Liver (tissue), 9 donors: ENCODE data around the gene DCUN1D3. TPM values are rescaled to one million over a fixed set of nuclear protein-coding genes. Genes with fewer than 3 reads are reported as not detected.

Experiments used
- DNase-seq: peaks from one replicate; pipeline ENCODE4 v3.0.0-alpha.2; 2017; ENCODE audit warnings: low spot score
- H3K27ac ChIP-seq, 2 donors: one replicate each; pipeline ENCODE4 v1.7.0; 2013; ENCODE audit warnings: inconsistent platforms in 2 of 2, low read length in 2 of 2, control low read depth in 1 of 2, low read depth in 1 of 2, mild to moderate bottlenecking in 1 of 2
- H3K27me3 ChIP-seq, 4 donors: one replicate each; pipeline versions ENCODE4 v1.6.1 to v1.7.0; 2013; ENCODE audit warnings: low read length in 3 of 4, inconsistent platforms in 1 of 4, mild to moderate bottlenecking in 1 of 4, moderate library complexity in 1 of 4; ENCODE audit not compliant: control insufficient read depth in 4 of 4, insufficient read depth in 4 of 4
- H3K36me3 ChIP-seq, 4 donors: one replicate each; pipeline versions ENCODE4 v1.6.1 to v1.7.0; 2013; ENCODE audit warnings: low read length in 3 of 4, mild to moderate bottlenecking in 3 of 4, low read depth in 1 of 4, moderate library complexity in 1 of 4; ENCODE audit not compliant: control insufficient read depth in 4 of 4, insufficient read depth in 3 of 4
- H3K4me1 ChIP-seq, 4 donors: one replicate each; pipeline versions ENCODE4 v1.6.1 to v1.7.0; 2013; ENCODE audit warnings: low read length in 3 of 4, mild to moderate bottlenecking in 3 of 4, moderate library complexity in 1 of 4; ENCODE audit not compliant: control insufficient read depth in 4 of 4, insufficient read depth in 4 of 4
- H3K4me3 ChIP-seq, 3 donors: one replicate each; pipeline versions ENCODE4 v1.6.1 to v1.7.0; 2013; ENCODE audit warnings: low read length in 3 of 3, control low read depth in 1 of 3, low read depth in 1 of 3, mild to moderate bottlenecking in 1 of 3
- H3K9ac ChIP-seq, 2 donors: one replicate each; pipeline ENCODE4 v1.7.0; 2013; ENCODE audit warnings: low read length in 2 of 2, mild to moderate bottlenecking in 2 of 2, moderate library complexity in 2 of 2, control low read depth in 1 of 2, low read depth in 1 of 2
- H3K9me3 ChIP-seq, 4 donors: one replicate each; pipeline versions ENCODE4 v1.6.1 to v1.7.0; 2013; ENCODE audit warnings: low read length in 3 of 4; ENCODE audit not compliant: control insufficient read depth in 4 of 4
- ATF3 ChIP-seq: IDR thresholded peaks from 2 replicates; pipeline ENCODE4 v1.6.1; 2016; ENCODE audit warnings: antibody characterized with exemption
- EGR1 ChIP-seq, 2 donors: IDR thresholded peaks; 2 replicates each; pipeline ENCODE4 v1.6.1; 2016 to 2018; ENCODE audit warnings: antibody characterized with exemption in 2 of 2, low read depth in 2 of 2
- FOXA1 ChIP-seq: IDR thresholded peaks from 2 replicates; pipeline ENCODE4 v1.6.1; 2016; ENCODE audit warnings: antibody characterized with exemption
- FOXA2 ChIP-seq: IDR thresholded peaks from 2 replicates; pipeline ENCODE4 v1.6.1; 2016; ENCODE audit warnings: antibody characterized with exemption
- GABPA ChIP-seq, 2 donors: IDR thresholded peaks in 1 of 2; conservative IDR thresholded peaks in 1 of 2; 2 replicates each; pipeline ENCODE4 v1.6.1; 2016; ENCODE audit warnings: antibody characterized with exemption in 2 of 2, mild to moderate bottlenecking in 1 of 2, moderate library complexity in 1 of 2
- HNF4A ChIP-seq, 2 donors: conservative IDR thresholded peaks; 2 replicates each; pipeline ENCODE4 v1.6.1; 2016; ENCODE audit warnings: antibody characterized with exemption in 2 of 2, mild to moderate bottlenecking in 2 of 2
- HNF4G ChIP-seq: IDR thresholded peaks from 2 replicates; pipeline ENCODE4 v1.6.1; 2016; ENCODE audit warnings: antibody characterized with exemption
- JUND ChIP-seq, 2 donors: IDR thresholded peaks; 2 replicates each; pipeline ENCODE4 v1.6.1; 2016; ENCODE audit warnings: antibody characterized with exemption in 2 of 2
- MAX ChIP-seq: IDR thresholded peaks from 2 replicates; pipeline ENCODE4 v1.6.1; 2016; ENCODE audit warnings: antibody characterized with exemption
- NR2F2 ChIP-seq: IDR thresholded peaks from 2 replicates; pipeline ENCODE4 v1.6.1; 2016; ENCODE audit warnings: antibody characterized with exemption
- RAD21 ChIP-seq, 2 donors: IDR thresholded peaks; 2 replicates each; pipeline ENCODE4 v1.6.1; 2016; ENCODE audit warnings: antibody characterized with exemption in 2 of 2, mild to moderate bottlenecking in 2 of 2
- RXRA ChIP-seq, 2 donors: IDR thresholded peaks; 2 replicates each; pipeline ENCODE4 v1.6.1; 2017 to 2018; ENCODE audit warnings: antibody characterized with exemption in 2 of 2, mild to moderate bottlenecking in 1 of 2
- SP1 ChIP-seq: IDR thresholded peaks from 2 replicates; pipeline ENCODE4 v1.6.1; 2018; ENCODE audit warnings: antibody characterized with exemption, mild to moderate bottlenecking
- TAF1 ChIP-seq: conservative IDR thresholded peaks from 2 replicates; pipeline ENCODE4 v1.6.1; 2016; ENCODE audit warnings: antibody characterized with exemption, mild to moderate bottlenecking
- YY1 ChIP-seq: IDR thresholded peaks from 2 replicates; pipeline ENCODE4 v1.6.1; 2016; ENCODE audit warnings: antibody characterized with exemption, mild to moderate bottlenecking
- ZBTB33 ChIP-seq: IDR thresholded peaks from 2 replicates; pipeline ENCODE4 v1.6.1; 2016; ENCODE audit warnings: antibody characterized with exemption
- WGBS: extraction: QIAGEN DNeasy Blood & Tissue Kit; methylation state at CpG from one replicate; pipeline ENCODE4 v1.1.7; 2013; 5-methylcytosine and 5-hydroxymethylcytosine counted together
- polyA plus RNA-seq, 2 donors: library from polyadenylated mRNA; stranded (reverse) in 1 of 2; unstranded in 1 of 2; fragments of 200-250 nt in 1 of 2; fragments of >200 nt in 1 of 2; fragmentation: Nextera tagmentation in 1 of 2; extraction: Ambion mirVana in 1 of 2; gene quantifications; one replicate each; pipeline versions ENCODE4 v1.2.1 to v1.2.3, GENCODE V29; 2013 to 2015
- total RNA-seq, 2 donors: library from RNA; depleted of rRNA; stranded (reverse); fragments of >200 nt; gene quantifications; one replicate each; pipeline ENCODE4 v1.2.3, GENCODE V29; 2014
- TF ChIP-seq, protein P1 (sequence below): IDR thresholded peaks from 2 replicates; pipeline ENCODE4 v1.6.1; 2016; ENCODE audit warnings: antibody characterized with exemption, mild to moderate bottlenecking
- TF ChIP-seq, protein P2 (sequence below): fragments of 150-350 bp; IDR thresholded peaks from 2 replicates; pipeline ENCODE4 v1.5.1; 2017; ENCODE audit warnings: improper control_type of control experiment, low read depth, low read length; ENCODE audit not compliant: missing input control
- donor health status: healthy.
- donor health status: healthy.
- donor health status: healthy.
- donor health status: healthy.
- donor health status: healthy.

The DCUN1D3 gene
- total and polyA plus RNA-seq, 4 donors, result 2.7 to 16.8 (median 4.8) TPM

DNA sequence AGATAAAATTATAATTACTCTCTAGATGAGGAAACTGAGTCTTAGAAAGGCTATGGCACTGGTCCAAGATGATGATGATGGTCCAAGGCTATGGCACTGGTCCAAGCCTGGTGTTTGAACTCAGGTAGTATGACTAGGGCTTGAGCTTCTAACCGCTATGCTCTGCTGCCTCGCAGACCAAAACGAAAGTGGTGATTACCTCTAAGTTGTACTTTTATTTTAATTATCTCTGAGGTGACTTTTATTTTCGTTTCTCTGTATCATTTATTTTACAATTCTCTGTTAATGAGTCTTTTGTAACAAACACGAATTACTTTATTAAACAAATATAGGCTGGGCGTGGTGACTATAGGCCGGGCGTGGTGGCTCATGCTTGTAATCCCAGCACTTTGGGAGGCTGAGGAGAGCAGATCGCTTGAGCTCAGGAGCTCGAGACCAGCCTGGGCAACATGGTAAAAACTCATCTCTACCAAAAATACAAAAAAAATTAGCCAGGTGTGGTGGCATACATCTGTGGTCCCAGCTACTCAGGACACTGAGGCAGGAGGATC is 88.2 kb downstream of the DCUN1D3 start:
- WGBS, result 90% methylated on average over 10 of the region's 10 CpGs
- TF ChIP-seq HNF4A (conservative IDR thresholded peaks at IDR 0.05), result no peak
- no peak for TF ChIP-seq JUND (IDR thresholded peaks at IDR 0.05)
- no peak for TF ChIP-seq TAF1
- no peak for TF ChIP-seq NR2F2
- TF ChIP-seq YY1, result no peak
- TF ChIP-seq, protein P1, sequence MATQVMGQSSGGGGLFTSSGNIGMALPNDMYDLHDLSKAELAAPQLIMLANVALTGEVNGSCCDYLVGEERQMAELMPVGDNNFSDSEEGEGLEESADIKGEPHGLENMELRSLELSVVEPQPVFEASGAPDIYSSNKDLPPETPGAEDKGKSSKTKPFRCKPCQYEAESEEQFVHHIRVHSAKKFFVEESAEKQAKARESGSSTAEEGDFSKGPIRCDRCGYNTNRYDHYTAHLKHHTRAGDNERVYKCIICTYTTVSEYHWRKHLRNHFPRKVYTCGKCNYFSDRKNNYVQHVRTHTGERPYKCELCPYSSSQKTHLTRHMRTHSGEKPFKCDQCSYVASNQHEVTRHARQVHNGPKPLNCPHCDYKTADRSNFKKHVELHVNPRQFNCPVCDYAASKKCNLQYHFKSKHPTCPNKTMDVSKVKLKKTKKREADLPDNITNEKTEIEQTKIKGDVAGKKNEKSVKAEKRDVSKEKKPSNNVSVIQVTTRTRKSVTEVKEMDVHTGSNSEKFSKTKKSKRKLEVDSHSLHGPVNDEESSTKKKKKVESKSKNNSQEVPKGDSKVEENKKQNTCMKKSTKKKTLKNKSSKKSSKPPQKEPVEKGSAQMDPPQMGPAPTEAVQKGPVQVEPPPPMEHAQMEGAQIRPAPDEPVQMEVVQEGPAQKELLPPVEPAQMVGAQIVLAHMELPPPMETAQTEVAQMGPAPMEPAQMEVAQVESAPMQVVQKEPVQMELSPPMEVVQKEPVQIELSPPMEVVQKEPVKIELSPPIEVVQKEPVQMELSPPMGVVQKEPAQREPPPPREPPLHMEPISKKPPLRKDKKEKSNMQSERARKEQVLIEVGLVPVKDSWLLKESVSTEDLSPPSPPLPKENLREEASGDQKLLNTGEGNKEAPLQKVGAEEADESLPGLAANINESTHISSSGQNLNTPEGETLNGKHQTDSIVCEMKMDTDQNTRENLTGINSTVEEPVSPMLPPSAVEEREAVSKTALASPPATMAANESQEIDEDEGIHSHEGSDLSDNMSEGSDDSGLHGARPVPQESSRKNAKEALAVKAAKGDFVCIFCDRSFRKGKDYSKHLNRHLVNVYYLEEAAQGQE, result no peak
- TF ChIP-seq MAX, result no peak
- no peak for TF ChIP-seq GABPA (IDR thresholded peaks at IDR 0.05 in 1 of 2, conservative IDR thresholded peaks at IDR 0.05 in 1 of 2)
- DNase-seq, result no peak

DNA sequence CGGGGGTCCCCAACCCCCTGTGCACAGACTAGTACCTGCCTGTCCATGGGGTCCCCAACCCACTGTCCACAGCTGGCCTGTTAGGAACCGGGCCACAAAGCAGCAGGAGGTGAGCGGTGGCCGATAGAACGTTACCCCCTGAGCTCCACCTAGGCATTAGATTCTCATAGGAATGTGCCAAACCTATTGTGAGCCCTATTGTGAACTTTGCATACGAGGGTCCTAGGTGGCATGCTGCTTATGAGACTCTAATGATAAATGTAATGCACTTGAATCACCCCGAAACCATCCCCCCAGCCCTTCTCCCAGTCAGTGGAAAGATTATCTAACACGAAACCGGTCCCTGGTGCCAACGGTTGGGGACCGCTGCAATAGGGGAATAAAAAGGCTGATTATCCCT is 92.3 kb downstream of the DCUN1D3 start:
- H3K4me1 ChIP-seq, result peaks cover 9 to 33% (median 24%) of the 10 kb centered on the region in 4 donors
- H3K9me3 ChIP-seq, result no peaks in the 10 kb centered on the region
- H3K27me3 ChIP-seq, result no peaks in the 10 kb centered on the region
- H3K9ac ChIP-seq, result no peak overlapping the region
- H3K27ac ChIP-seq, result no peak overlapping the region
- H3K4me3 ChIP-seq, result no peak overlapping the region
- DNase-seq, result no peak
- 89% methylated on average over 11 of the region's 11 CpGs for WGBS
- TF ChIP-seq ZBTB33, result no peak
- no peak for TF ChIP-seq FOXA2
- no peak for TF ChIP-seq HNF4A (conservative IDR thresholded peaks at IDR 0.05)
- TF ChIP-seq GABPA (IDR thresholded peaks at IDR 0.05 in 1 of 2, conservative IDR thresholded peaks at IDR 0.05 in 1 of 2), result no peak
- no peak for TF ChIP-seq SP1
- TF ChIP-seq YY1, result no peak
- TF ChIP-seq MAX, result no peak
- TF ChIP-seq, protein P2, sequence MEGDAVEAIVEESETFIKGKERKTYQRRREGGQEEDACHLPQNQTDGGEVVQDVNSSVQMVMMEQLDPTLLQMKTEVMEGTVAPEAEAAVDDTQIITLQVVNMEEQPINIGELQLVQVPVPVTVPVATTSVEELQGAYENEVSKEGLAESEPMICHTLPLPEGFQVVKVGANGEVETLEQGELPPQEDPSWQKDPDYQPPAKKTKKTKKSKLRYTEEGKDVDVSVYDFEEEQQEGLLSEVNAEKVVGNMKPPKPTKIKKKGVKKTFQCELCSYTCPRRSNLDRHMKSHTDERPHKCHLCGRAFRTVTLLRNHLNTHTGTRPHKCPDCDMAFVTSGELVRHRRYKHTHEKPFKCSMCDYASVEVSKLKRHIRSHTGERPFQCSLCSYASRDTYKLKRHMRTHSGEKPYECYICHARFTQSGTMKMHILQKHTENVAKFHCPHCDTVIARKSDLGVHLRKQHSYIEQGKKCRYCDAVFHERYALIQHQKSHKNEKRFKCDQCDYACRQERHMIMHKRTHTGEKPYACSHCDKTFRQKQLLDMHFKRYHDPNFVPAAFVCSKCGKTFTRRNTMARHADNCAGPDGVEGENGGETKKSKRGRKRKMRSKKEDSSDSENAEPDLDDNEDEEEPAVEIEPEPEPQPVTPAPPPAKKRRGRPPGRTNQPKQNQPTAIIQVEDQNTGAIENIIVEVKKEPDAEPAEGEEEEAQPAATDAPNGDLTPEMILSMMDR, result no peak
- TF ChIP-seq FOXA1, result no peak
- no peak for TF ChIP-seq TAF1
- no peak for TF ChIP-seq JUND (IDR thresholded peaks at IDR 0.05)
- no peak for TF ChIP-seq RXRA (IDR thresholded peaks at IDR 0.05)
- no peak for TF ChIP-seq NR2F2
- TF ChIP-seq, protein P1, result no peak
- no peak for TF ChIP-seq RAD21 (IDR thresholded peaks at IDR 0.05)
- no peak for TF ChIP-seq EGR1 (IDR thresholded peaks at IDR 0.05; ENCODE audit: low read depth in 2 of 2)
- no peak for TF ChIP-seq HNF4G
- no peak for TF ChIP-seq ATF3
- no peaks in the 10 kb centered on the region for H3K36me3 ChIP-seq

More for the DNA sequence above, 88.2 kb downstream of the DCUN1D3 start:
- Histone ChIP-seq H3K4me3 (no peak overlapping the region), H3K36me3 (no peaks in the 10 kb centered on the region), H3K9ac (no peak overlapping the region), H3K9me3 (no peaks in the 10 kb centered on the region), H3K27me3 (no peaks in the 10 kb centered on the region), H3K4me1 (peaks cover 2 to 4% (median 3%) of the 10 kb centered on the region in 4 donors), H3K27ac (no peak overlapping the region)
